Smooth muscle cell (in vitro differentiated cells): ENCODE results near the gene SCN1A. TPM values are rescaled to one million over a fixed set of nuclear protein-coding genes. Genes with fewer than 3 reads are reported as not detected.

ENCODE experiments used
- DNase-seq: peaks from one replicate; lab custom pipeline; 2025; ENCODE audit not compliant: unreplicated experiment; lab: John Stamatoyannopoulos, UW
- H2AFZ ChIP-seq: fragments of 200-600 bp; sonication (generic); 2 replicates; pipeline ENCODE4 v1.6.0; 2016; ENCODE audit warnings: antibody characterized with exemption, low read depth, mild to moderate bottlenecking
- H3F3A ChIP-seq: fragments of 200-600 bp; sonication (generic); 2 replicates; pipeline ENCODE4 v1.6.0; 2017; ENCODE audit warnings: antibody characterized with exemption, low read depth
- H3K27ac ChIP-seq: fragments of 200-600 bp; sonication (generic); 2 replicates; pipeline ENCODE4 v1.5.1; 2016; ENCODE audit warnings: low read depth, mild to moderate bottlenecking
- H3K27me3 ChIP-seq: fragments of 200-600 bp; sonication (generic); 2 replicates; pipeline ENCODE4 v1.6.1; 2016; ENCODE audit warnings: low read depth, mild to moderate bottlenecking
- H3K36me3 ChIP-seq: fragments of 200-600 bp; sonication (generic); 2 replicates; pipeline ENCODE4 v1.5.1; 2016; ENCODE audit warnings: low read depth
- H3K4me1 ChIP-seq: fragments of 200-600 bp; sonication (generic); 2 replicates; pipeline ENCODE4 v1.5.1; 2016; ENCODE audit warnings: low read depth
- H3K4me2 ChIP-seq: fragments of 200-600 bp; sonication (generic); 2 replicates; pipeline ENCODE4 v1.6.0; 2016; ENCODE audit warnings: mild to moderate bottlenecking
- H3K4me3 ChIP-seq: fragments of 200-600 bp; sonication (generic); 2 replicates; pipeline ENCODE4 v1.5.1; 2016; ENCODE audit warnings: mild to moderate bottlenecking
- H3K79me2 ChIP-seq: fragments of 200-600 bp; sonication (generic); 2 replicates; pipeline ENCODE4 v1.6.0; 2016; ENCODE audit warnings: low read depth, mild to moderate bottlenecking
- H3K9ac ChIP-seq: fragments of 200-600 bp; sonication (generic); 2 replicates; pipeline ENCODE4 v1.6.0; 2016; ENCODE audit warnings: low read depth
- H3K9me3 ChIP-seq: fragments of 200-600 bp; sonication (generic); replicated peaks from 2 replicates; pipeline ENCODE4 v1.5.1; 2016; ENCODE audit warnings: low read depth
- H4K20me1 ChIP-seq: fragments of 200-600 bp; sonication (generic); 2 replicates; pipeline ENCODE4 v1.6.0; 2016; ENCODE audit warnings: low read depth
- CTCF ChIP-seq: fragments of 200-600 bp; sonication (generic); IDR thresholded peaks from 2 replicates; pipeline ENCODE4 v1.5.1; 2017; ENCODE audit warnings: borderline replicate concordance, mild to moderate bottlenecking, antibody characterized with exemption; ENCODE audit not compliant: insufficient read depth, poor library complexity, severe bottlenecking
- WGBS: methylation state at CpG from one replicate; pipeline ENCODE4 v1.1.7; 2016; ENCODE audit warnings: low lambda C conversion rate; 5-methylcytosine and 5-hydroxymethylcytosine counted together
- polyA plus RNA-seq: library from polyadenylated mRNA; unstranded; fragments of >200 nt; fragmentation: Nextera tagmentation; extraction: Ambion mirVana; gene quantifications from 2 replicates; pipeline ENCODE4 v1.2.1, GENCODE V29; 2016
- total RNA-seq: library from RNA; depleted of rRNA; stranded (reverse); fragments of >200 nt; gene quantifications from 2 replicates; pipeline ENCODE4 v1.2.3, GENCODE V29; 2014

Gene SCN1A
- total and polyA plus RNA-seq, 2 experiments from 2014 or later = not detected

GRCh38 chr2:166088634-166089033 lies 39.2 kb downstream of the SCN1A start:
- TF ChIP-seq CTCF = no peak
- no peaks in the 10 kb centered on the region for H3F3A ChIP-seq
- H3K4me1 ChIP-seq = no peaks in the 10 kb centered on the region
- no peak for DNase-seq
- H3K27me3 ChIP-seq = peaks cover 11% of the 10 kb centered on the region
- 90% methylated on average over 3 of the region's 3 CpGs for WGBS
- H3K4me3 ChIP-seq = no peak overlapping the region
- no peaks in the 10 kb centered on the region for H3K9me3 ChIP-seq
- H3K36me3 ChIP-seq = no peaks in the 10 kb centered on the region
- no peak overlapping the region for H2AFZ ChIP-seq
- no peaks in the 10 kb centered on the region for H3K79me2 ChIP-seq
- H3K27ac ChIP-seq = no peak overlapping the region
- no peak overlapping the region for H3K9ac ChIP-seq
- no peak overlapping the region for H3K4me2 ChIP-seq
- no peaks in the 10 kb centered on the region for H4K20me1 ChIP-seq

GRCh38 chr2:166084301-166084700 lies 43.5 kb downstream of the SCN1A start:
- peaks cover 11% of the 10 kb centered on the region for H3K27me3 ChIP-seq
- H3K36me3 ChIP-seq = no peaks in the 10 kb centered on the region
- H4K20me1 ChIP-seq = no peaks in the 10 kb centered on the region
- no peaks in the 10 kb centered on the region for H3K9me3 ChIP-seq
- no peak for DNase-seq
- no peaks in the 10 kb centered on the region for H3F3A ChIP-seq
- H3K4me2 ChIP-seq = no peak overlapping the region
- no peaks in the 10 kb centered on the region for H3K79me2 ChIP-seq
- H3K4me1 ChIP-seq = no peaks in the 10 kb centered on the region
- H3K9ac ChIP-seq = no peak overlapping the region
- TF ChIP-seq CTCF = no peak
- H2AFZ ChIP-seq = no peak overlapping the region
- H3K27ac ChIP-seq = no peak overlapping the region
- H3K4me3 ChIP-seq = no peak overlapping the region

- no peaks in the 10 kb centered on the region for H3K4me1 ChIP-seq
- no peak overlapping the region for H3K4me2 ChIP-seq
- WGBS = 64% methylated on average over 2 of the region's 2 CpGs
- no peak overlapping the region for H3K27ac ChIP-seq
- H3K36me3 ChIP-seq = no peaks in the 10 kb centered on the region
- peaks cover 11% of the 10 kb centered on the region for H3K27me3 ChIP-seq
- H3F3A ChIP-seq = no peaks in the 10 kb centered on the region
- H3K4me3 ChIP-seq = no peak overlapping the region
- no peaks in the 10 kb centered on the region for H3K9me3 ChIP-seq
- H2AFZ ChIP-seq = no peak overlapping the region
- DNase-seq = no peak
- H3K79me2 ChIP-seq = no peaks in the 10 kb centered on the region
- no peak overlapping the region for H3K9ac ChIP-seq
- no peaks in the 10 kb centered on the region for H4K20me1 ChIP-seq
- TF ChIP-seq CTCF = no peak
Measured at GRCh38 chr2:166082736-166083135, 45.1 kb downstream of the SCN1A start.

GRCh38 chr2:166081852-166082251 lies 46.0 kb downstream of the SCN1A start:
- H3K36me3 ChIP-seq = no peaks in the 10 kb centered on the region

More at GRCh38 chr2:166081852-166082251, 46.0 kb downstream of the SCN1A start:
- Histone ChIP-seq H3K9me3 (no peaks in the 10 kb centered on the region), H3K9ac (no peak overlapping the region), H3K27me3 (peaks cover 18% of the 10 kb centered on the region), H3K4me1 (no peaks in the 10 kb centered on the region), H3F3A (no peaks in the 10 kb centered on the region), H3K4me2 (no peak overlapping the region), H3K27ac (no peak overlapping the region), H4K20me1 (no peaks in the 10 kb centered on the region), H3K79me2 (no peaks in the 10 kb centered on the region), H2AFZ (no peak overlapping the region), H3K4me3 (no peak overlapping the region)
- no peak for TF ChIP-seq CTCF
- DNase-seq = no peak
